RWPE1 (cell line): ENCODE results near the gene MEGF6.

Experiments
- CTCF ChIA-PET: fragments of 350-600 bp; sonication (Branson Sonifier 250); formaldehyde crosslinking; extraction: SDS; loops from one replicate; lab custom pipeline; 2021; lab: Yijun Ruan, JAX
- POLR2A ChIA-PET: fragments of 400-600 bp; formaldehyde crosslinking; extraction: SDS; loops from one replicate; lab custom pipeline; 2020; ENCODE audit warnings: antibody characterized with exemption; ENCODE audit not compliant: low non-redundant PET; lab: Yijun Ruan, JAX
- DNase-seq: peaks from one replicate; pipeline ENCODE4 v3.0.0; 2012; ENCODE audit warnings: low spot score
- H3K27ac ChIP-seq: fragments of 450-650 bp; 2 replicates; pipeline ENCODE4 v1.5.1; 2017
- CTCF ChIP-seq: fragments of 450-650 bp; conservative IDR thresholded peaks from 2 replicates; pipeline ENCODE4 v1.5.1; 2017; ENCODE audit warnings: low read depth, mild to moderate bottlenecking

Gene MEGF6

DNA sequence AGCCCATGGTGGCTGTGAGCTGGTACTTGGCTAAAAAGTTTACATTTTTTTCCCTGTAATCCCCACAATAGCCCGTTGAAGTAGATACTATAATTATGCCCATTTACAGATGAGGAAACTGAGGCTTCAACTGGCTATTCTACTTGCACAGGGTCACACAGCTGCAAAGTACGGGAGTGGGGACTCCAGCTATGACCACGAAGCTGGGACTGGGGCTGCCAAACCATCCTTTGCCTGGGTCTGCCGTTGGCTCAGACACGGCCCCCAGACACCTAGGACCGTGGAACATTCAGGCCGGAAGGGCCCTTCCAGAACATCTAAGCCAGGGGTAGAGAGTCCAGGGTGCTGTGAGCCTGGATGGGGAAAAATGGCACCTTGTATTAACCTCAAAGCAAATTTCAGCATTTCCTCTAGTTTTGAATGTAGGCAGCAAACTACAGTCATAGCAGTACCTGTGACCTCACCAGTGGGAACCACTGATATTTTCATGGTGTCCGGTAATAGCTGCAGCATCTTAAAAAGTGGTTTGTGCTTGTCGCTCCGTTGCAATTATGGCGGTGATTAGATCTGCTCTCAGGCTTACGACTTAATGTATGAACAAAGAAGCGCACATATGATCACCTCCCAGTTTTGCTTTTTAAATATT is 45.3 kb upstream of the MEGF6 start:
- CTCF ChIA-PET = no interaction called here
- DNase-seq = no peak
- TF ChIP-seq CTCF = no peak
- POLR2A ChIA-PET = no interaction called here
- no peak overlapping the region for H3K27ac ChIP-seq

- DNase-seq = no peak
- POLR2A ChIA-PET = no interaction called here
- CTCF ChIA-PET = interaction anchor here (1.0 kb wide), 1 partner anchor 72 kb away, joined by 3 read pairs; no protein-coding TSS in a partner anchor
- TF ChIP-seq CTCF = no peak
- H3K27ac ChIP-seq = no peak overlapping the region
Measured at GRCh38 chr1:3654549-3655281, 43.4 kb upstream of the MEGF6 start.

DNA sequence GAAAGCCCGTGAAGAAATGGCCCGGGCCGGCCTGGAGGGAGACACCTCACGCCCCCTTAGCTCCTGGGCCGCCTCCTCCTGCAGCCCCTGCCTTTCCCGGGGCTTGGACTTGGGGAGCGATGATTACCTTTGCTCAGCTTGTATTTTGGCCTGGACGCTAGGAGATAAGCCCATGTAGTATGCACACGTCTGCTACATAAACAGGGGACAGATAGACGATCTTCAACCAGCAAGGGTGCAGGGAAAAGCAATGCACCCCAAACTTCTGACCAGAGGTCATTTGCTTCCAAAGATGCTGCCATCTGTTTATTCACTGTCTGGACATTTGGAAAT is 41.9 kb upstream of the MEGF6 start:
- ChIA-PET CTCF (interaction anchor here (0.6 to 0.7 kb wide), 3 partner anchors 25 to 74 kb away, joined by 3 to 4 read pairs (median 3); no protein-coding TSS in a partner anchor), POLR2A (no interaction called here)
- no peak overlapping the region for H3K27ac ChIP-seq

DNA sequence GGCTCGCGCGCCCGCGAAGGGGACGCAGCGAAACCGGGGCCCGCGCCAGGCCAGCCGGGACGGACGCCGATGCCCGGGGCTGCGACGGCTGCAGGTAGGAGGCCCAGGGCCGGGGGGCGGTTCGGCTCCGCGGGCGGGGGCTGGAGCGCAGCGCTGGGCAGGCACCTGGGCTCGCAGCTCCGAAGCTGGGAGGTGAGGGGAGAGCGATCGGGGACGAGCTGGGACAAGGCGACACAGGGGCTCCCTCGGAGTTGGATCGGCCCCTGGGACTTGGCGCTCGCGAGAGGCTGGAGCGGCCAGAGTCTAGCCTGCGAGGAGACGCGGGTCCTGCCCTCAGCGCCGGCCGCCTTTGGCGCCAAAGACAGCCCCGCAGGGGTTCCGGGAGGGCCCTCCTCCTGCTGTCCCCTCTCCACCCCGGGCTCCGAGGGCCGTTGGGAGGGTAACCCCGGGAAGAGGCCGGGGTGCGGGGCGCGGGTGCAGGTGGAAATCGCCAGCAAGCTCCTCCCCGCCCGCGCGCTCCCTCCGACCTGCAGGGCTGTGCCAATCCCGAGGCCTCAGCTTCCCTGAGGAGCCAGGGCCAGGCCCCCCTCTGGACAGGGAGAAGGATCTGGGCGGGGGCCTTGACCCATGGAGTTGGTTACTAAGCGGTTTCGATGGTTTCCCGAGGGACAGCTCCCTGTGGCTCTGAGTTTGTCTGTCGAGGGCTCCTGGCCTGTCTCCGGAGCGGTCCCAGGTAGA is 41.4 kb upstream of the MEGF6 start:
- POLR2A ChIA-PET = interaction anchor here (0.6 to 0.7 kb wide), 2 partner anchors 14 to 20 kb away, joined by 3 to 5 read pairs; no protein-coding TSS in a partner anchor
- CTCF ChIA-PET = interaction anchor here (0.6 to 0.9 kb wide), 4 partner anchors 24 to 75 kb away, joined by 3 to 5 read pairs (median 4); no protein-coding TSS in a partner anchor
- no peak overlapping the region for H3K27ac ChIP-seq
- DNase-seq = no peak
- TF ChIP-seq CTCF = no peak

More for the DNA sequence above, 41.9 kb upstream of the MEGF6 start:
- no peak for TF ChIP-seq CTCF
- DNase-seq = no peak

- ChIA-PET CTCF (interaction anchor here (0.9 kb wide), 1 partner anchor 37 kb away, joined by 5 read pairs; no protein-coding TSS in a partner anchor), POLR2A (interaction anchor here (0.6 to 1.1 kb wide), 3 partner anchors 21 to 1195 kb away, joined by 3 to 5 read pairs (median 4); no protein-coding TSS in a partner anchor)
- H3K27ac ChIP-seq = no peak within 1 kb of the TSS
- no peak for DNase-seq
- TF ChIP-seq CTCF = no peak
Measured at GRCh38 chr1:3651930-3652547, 40.7 kb upstream of the MEGF6 start, which contains the start of gene TP73. Gene TP73 (plus strand): TSS chr1:3652516. CDS start chr1:3682366, 29,850 bp downstream.
